NAMALWA (cell line): ENCODE results near the gene COPS4.
"Not testable (repeated sequence)": the region's sequence is repeated elsewhere in the genome, so short reads cannot be mapped to it uniquely, and the experiment has no call there.

Source experiments
- DNase-seq: peaks from one replicate; pipeline ENCODE4 v3.0.0-alpha.2; 2015; ENCODE audit warnings: low spot score

The COPS4 gene

DNA sequence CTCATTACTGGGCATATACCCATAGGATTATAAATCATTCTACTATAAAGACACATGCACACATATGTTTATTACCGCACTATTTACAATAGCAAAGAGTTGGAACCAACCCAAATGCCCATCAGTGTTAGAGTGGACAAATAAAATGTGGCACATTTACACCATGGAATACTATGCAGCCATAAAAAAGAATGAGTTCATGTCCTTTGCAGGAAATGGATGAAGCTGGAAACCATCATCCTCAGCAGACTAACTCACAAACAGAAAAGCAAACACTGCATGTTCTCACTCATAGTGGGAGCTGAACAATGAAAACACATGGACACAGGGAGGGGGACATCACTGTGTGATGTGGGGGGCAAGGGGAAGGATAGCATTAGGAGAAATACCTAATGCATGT is 11.4 kb upstream of the COPS4 start:
- DNase-seq, result not testable (repeated sequence)

DNA sequence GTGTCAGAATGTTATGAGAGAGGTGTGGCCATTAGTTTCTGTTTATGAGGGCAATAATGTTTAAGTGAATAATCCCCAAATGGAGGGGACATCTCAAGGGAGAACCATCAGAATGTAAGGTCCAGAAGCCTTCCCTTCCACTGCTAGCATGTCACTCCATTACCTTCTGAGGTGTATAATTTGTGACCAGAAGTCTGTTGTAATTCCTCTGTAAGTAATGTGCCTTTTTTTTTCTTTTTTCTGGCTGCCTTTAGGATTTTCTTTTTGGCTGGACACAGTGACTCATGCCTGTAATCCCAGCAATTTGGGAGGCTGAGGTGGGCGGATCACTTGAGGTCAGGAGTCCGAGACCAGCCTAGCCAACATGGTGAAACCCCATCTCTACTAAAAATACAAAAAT is 10.8 kb upstream of the COPS4 start:
- DNase-seq, result no peak

DNA sequence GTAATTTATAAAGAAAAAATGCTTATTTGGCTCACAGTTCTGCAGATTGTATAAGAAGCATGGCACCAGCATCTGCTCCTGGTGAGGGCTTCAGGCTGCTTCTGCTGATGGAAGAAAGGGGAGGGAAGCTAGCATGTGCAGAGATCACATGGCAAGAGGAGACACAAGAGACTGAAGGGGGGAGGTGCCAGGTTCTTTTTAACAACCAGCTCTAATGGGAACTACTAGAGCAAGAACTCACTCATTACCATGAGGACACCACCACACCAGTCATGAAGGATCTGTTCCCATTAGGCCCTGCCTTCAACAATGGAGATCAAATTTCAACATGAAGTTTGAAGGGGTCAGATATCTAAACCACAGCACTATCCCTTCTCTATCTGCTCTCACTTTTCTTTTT is 9.4 kb upstream of the COPS4 start:
- DNase-seq, result peak; percentile 67

DNA sequence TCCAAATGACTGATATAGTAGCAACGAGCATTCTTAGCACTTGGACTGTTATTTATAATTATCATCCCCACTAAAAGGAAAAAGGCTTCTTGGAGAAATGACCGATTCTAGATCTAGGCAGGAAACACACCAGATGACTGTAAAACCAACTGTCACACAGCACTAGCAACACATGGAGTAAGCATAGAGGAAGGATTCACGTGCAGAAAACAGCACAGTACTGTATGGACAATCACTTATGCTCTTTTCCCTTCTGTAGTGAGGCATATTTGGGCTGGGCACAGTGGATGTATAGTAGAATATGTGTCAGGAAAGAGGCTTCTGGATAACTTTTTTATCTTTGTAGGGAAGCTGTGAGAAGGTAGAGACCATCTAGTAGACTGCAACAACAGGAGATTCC is 6.0 kb upstream of the COPS4 start:
- DNase-seq, result no peak

DNA sequence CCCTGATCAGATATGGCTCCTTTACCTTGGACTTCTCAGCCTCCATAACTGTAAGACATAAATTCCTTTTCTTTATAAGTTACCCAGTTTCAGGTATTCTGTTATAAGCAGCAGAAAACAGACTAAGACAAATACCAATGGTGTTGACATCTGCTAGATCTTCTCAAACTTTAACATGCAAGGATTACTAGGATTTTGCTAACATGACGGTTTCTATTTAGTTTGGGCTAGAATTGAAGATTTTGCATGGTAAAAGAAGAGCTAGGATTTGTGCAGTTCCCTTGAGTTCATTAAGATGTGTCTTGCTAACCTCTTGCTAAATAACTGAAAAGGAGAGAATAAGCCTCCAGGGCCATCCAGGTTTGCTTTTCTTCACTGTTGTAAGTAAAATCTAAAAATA is 5.3 kb upstream of the COPS4 start:
- DNase-seq, result no peak

DNA sequence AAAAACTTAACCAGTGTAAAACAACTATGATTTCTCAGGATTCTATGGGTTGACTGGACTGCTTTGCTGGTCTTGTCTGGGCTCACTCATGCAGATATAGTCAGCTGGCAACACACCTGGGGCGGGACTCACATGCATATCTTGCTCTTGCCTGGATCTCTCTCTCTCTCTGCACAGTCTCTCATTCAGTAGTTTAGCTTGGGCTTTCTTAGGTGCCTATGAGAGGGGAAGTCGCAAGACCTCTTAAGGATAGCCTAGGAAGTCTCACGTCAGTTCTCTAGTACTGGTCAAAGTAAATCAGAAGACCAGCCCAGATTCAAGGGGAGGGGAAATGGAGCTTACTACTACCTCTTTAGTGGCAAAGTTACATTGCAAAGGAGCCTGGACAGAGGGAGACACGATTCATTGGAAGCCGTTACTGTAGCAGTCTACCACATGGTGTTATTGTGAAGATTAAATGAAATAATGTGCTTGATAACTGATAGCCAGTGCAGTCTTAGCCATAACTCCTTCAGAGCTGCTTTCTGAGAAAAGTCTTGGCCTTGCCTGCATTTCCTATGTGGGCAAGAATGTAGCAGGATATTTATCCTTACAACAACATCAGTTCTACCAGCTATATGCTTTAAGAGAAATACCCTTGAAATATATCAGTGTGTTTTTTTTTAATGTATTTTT is 2.1 kb downstream of the COPS4 start:
- peak; percentile 42 for DNase-seq

DNA sequence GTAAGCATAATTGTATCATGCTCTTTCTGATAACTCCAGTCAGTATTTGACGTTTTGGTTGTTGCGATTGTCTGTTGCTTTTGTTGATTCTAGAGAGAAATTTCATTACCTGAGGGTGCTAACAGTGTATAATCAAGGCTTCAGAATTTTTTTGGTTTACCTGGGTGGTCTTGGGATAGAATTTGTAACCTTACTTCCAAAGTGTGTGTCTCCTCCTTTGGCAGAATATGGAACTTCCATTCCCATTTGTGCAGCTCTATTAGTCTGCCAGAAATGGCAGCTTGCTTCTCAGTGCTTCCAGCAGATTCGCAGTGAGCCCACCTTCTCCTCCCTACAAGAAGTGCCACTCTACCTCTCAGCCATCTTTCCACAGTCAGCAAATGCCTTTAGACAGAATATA is 5.3 kb downstream of the COPS4 start:
- no peak for DNase-seq

DNA sequence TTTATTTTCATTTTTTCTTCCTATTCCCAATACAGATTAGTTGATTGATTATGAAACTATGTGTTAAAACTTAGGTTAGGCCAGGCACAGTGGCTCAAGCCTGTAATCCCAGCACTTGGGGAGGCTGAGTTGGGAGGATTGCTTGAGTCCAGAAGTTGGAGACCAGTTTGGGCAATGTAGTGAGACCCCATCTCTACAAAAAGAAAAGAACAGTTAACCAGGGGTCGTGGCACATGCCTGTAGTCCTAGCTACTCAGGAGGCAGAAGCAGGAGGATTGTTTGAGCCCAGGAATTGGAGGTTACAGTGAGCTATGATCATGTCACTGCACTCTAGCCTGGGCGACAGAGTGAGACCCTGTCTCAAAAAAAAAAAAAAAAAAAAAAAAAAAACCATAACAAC is 8.2 kb downstream of the COPS4 start:
- not testable (repeated sequence) for DNase-seq

DNA sequence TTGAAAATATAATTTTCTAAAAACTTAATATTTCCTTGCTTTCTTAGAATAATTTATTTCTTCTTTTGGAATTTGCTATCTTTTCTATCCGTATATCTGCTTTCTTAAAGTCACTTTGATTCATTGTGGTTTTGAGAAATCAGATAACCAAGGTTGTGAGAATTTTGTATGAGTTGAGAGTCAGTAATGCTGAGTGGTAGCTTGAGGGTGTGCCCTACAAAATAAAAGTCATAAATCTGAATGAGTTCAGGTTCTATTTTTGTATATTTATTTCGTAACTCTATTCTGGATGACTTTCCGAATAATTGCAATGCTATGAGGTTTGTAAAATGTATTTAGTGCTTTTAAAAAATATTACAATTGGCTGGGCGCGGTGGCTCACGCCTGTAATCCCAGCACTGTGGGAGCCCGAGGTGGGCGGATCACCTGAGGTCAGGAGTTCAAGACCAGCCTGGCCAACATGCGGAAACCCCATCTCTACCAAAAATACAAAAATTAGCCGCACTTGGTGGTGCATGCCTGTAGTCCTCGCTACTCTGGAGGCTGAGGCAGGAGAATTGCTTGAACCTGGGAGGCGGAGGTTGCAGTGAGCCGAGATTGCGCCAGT is 8.9 kb downstream of the COPS4 start:
- DNase-seq, result no peak

DNA sequence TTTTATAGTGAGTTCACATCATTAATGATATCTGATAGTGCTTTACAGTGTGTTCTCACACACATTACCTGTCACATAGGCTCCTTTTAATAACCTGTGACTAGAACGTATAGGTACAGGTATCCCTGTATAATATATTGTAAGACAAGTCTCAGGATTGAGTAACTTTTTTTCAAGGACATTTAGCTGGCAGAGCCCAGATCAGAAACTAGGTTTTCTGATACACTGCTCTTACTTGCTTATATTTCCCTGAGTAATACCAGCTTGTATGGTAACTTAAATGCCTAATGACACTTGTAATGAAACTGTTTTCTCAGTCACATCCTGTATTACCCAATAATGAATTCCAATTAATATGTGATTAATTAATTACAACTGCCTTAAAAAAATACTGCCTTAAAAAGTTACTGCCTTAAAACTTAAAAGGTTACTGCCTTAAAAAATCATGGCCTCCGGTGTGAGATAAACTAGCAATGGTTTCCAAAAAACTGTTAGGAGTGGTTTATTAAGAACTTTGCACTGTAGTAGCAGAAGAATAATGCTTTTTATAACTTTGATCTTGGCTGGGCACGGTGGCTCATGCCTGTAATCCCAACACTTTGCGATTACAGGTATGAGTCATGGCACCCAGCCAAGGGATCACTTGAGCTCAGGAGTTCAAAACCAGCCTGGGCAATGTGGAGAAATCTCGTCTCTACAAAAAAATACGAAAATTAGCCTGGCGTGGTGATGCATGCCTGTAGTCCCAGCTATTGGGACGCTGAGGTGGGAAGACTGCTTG is 11.9 kb downstream of the COPS4 start:
- no peak for DNase-seq

DNA sequence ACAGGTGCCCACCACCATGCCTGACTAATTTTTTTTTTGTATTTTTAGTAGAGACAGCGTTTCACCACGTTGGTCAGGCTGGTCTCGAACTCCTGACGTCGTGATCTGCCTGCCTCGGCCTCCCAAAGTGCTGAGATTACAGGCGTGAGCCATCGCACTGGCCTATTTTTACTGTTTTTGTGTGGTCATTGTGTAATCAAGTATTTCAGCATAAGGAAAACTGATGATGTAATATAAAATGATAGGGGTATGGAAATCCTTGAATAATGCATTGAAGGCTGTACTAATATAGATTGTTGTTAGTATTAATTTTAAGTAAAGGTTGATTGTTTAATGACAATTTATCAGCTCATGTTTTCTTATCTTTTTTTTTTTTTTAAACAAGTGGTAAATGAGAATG is 13.8 kb downstream of the COPS4 start:
- not testable (repeated sequence) for DNase-seq

DNA sequence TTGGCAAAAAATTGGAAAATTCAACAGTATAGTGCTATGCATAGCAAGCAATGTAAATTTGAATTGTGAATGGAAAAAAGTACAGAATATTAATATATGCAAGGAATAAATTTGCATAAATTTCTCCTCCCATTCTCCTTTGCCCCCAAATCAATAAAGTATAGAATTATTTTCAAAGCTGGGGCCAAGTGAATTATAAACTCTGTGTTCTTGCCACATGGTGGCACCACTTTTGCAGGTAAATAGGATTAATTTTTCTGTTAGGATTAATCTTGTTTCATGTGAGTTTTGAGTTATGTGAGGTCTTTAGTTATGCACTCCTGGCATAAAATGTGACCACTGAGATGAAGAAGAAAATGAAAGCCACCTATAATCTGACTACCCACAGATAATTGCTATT is 19.9 kb downstream of the COPS4 start:
- peak; percentile 59 for DNase-seq

DNA sequence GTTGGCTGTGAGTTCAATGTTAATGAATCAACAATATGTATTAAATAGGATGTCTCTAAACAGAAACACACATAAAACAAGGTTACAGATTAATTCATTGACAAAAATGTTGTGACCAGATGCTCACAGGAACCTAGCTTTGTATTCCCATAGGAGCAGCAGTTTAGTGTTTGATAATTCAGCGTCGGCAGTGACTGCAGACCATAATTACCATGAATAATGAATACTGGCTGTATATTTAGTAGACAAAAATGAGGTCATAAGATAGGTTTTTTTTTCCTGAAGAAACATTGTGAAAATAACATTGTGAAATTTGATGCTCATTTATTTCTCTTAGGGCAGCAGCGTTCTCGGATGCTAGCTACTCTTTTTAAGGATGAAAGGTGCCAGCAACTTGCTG is 27.8 kb downstream of the COPS4 start:
- no peak for DNase-seq

DNA sequence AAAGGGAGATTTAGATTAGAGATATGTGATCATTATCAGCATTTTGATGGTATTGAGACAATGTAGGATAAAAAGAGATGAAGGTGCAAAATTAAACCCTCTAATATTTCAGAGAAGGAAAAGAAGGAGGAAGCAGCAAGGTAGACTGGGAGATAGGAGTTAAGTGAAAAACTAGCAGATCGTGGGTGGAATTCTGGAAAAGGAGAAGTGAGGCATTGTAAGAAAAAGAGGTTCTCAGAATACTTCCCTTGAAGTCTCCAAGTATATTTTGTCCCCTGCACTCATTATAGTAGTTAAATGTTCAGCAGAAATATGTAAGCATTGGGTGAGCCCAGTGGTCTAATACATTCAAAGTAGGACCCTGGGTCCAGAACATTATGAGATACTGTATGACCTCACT is 30.3 kb downstream of the COPS4 start:
- DNase-seq, result no peak

DNA sequence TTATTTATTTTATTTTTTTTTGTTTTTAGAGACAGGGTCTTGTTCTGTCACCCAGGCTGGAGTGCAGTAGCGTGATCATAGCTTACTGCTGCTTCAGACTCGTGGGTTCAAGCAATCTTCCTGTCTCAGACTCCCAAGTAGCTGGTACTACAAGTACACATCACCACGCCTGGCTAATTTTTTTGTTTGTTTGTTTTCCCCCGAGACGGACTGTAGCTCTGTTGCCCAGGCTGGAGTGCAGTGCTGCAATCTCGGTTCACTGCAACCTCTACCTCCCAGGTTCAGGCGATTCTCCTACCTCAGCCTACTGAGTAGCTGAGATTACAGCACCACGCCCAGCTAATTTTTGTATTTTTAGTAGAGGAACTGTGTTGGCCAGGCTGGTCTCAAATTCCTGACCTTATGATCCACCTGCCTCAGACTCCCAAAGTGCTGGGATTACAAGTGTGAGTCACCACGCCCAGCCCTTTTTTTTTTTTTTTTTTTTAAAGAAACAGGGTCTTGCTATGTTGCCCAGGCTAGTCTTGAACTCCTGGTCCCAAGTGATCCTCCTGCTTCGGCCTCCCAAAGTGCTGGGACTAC is 32.2 kb downstream of the COPS4 start:
- DNase-seq, result no peak

DNA sequence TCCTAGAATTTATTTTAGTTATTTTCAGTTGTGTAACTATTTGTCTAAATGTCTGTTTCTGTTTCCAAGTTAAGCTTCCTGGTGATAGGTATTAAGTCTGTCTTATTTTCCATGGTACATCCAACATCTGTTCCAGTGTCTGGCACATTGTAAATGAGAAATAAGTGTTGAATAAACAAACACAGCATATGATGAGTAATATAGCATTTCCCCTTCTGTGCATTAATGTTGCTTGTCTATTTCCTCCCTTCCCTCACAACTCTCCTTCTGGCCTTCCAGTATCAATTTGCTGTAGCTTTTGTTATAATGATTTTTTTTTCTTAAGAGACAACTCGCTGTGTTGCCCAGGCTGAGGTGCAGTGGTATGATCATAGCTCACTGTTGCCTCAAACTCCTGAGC is 36.1 kb downstream of the COPS4 start:
- no peak for DNase-seq

DNA sequence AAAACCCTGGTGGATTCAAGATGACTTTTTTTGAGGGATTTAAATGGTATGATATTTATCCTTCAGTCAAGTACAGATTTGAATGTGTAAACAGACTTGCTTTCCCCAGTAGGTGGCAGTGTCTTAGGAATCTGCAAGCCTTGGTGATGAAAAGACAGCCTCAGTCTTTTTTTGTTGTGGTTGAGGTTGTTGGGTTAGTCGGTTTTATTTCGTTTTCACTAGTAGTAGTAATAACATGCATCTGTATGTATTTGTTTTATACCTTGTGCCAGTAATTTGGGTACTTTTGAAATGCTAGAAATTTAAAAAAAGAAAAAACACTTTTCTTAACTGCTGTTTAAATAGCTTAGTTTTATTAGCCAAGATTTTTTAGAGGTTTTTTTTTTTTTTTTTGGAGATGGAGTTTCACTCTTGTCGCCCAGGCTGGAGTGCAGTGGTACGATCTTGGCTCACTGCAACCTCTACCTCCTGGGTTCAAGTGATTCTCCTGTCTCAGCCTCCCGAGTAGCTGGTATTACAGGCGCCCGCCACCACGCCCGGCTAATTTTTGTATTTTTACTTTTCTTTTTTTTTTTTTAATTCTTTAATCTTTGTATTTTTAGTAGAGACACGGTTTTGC is 39.2 kb downstream of the COPS4 start:
- peak; percentile 91 for DNase-seq

DNA sequence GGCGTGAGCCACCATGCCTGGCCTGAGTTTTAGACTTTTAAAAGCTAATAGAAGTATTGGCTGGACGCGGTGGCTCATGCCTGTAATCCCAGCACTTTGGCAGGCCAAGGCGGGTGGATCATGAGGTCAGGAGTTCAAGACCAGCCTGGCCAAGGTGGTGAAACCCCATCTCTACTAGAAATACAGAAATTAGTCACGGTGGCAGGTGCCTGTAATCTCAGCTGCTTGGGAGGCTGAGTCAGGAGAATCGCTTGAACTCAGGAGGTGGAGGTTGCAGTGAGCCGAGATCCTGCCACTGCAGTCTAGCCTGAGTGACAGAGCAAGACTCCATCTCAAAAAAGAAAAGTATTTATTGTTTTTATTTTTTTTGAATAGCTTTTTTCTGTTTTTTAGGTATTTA is 39.8 kb downstream of the COPS4 start:
- DNase-seq, result not testable (repeated sequence)

DNA sequence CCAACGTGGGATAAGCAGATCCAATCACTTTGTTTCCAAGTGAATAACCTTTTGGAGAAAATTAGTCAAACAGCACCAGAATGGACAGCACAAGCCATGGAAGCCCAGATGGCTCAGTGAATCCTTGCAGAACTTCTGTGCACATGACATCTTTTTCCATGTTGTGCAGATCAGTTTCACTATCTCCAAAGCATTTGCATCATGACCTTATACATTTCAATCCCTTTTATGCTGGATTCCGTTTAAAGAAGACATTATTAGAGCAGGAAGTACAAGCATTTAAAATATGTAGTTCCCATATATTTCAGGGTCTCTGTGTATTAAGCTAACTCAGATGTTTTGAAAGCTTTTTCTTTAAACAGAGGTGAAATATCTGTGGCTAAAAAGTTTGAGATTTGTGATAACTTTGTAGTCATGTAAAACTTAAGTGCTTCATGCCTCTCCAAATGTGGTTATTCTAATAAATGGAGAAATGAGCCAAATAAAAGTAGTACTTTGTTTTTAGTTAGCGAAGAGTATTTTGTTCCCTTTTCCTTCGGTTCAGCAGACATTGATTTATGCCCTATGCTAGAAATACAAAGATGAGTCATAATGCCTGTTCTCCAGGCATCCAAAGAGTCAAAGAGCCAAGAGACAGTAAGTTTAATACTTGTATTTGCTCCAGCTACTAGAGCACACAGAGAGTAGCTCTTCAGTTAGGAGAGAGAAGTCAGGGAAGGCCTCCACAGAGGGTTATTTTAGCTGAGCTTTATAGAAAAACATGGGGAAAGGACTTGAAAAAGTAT is 40.5 kb downstream of the COPS4 start:
- no peak for DNase-seq

DNA sequence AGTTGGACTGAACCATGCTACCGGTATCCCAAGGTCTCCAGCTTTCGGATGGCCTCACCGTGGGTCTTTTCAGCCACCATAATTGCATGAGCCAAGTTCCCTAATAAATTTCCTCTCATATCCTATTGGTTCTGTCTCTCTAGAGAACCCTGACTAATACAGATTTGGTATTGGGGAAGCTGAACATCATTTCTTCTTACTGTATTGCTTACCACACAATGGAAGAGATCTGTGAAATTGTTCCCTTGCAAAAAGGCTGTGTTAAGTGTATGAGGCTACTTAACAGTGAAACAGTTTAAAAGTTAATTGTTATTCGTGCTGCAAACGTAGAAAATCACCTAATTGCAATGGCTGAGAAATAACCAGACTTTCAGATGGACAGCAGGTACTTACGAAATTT is 45.6 kb downstream of the COPS4 start:
- DNase-seq, result no peak

DNA sequence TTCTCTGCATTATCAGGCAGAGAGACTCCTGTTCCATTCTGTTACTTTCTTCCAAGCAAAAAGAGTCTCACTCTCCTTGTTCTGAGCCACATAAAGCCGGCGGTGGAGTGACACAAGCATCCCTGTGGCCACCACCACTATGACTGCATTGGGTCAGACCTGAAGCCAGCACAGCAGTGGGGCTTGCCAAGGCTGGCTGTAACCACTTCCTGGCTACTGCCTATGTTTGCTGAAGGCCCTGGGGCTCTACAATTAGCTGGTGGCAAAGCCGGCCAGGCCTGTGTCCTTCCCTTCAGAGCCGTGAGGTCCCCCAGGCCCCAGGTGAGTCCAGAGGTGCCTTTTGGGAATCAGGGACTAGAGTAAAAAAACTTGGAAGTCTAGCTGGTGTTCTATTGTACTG is 47.8 kb downstream of the COPS4 start:
- DNase-seq, result no peak
